ENCODE measurements around the gene BMPR1A. TPM values are rescaled to one million over a fixed set of nuclear protein-coding genes. Genes with fewer than 3 reads are reported as not detected.

Gene BMPR1A
- total RNA-seq, 1 experiment from 2014 or later = 94.3 TPM

- Histone ChIP-seq H3K27me3 (ENCODE audit: control insufficient read depth, insufficient read depth, low read length) (no peaks in the 10 kb centered on the region; the same call in 1 of the 2 replicates), H3K4me3 (ENCODE audit: low read depth in 2 of 2, low read length in 2 of 2) (no peak overlapping the region), H3K27ac (ENCODE audit: low read length) (no peak overlapping the region), H3K4me1 (ENCODE audit: control insufficient read depth, insufficient read depth, low read length) (no peaks in the 10 kb centered on the region), H3K9me3 (ENCODE audit: control insufficient read depth, insufficient read depth, low read depth, low read length) (no peaks in the 10 kb centered on the region), H3K36me3 (ENCODE audit: control insufficient read depth, insufficient read depth, low read length) (no peaks in the 10 kb centered on the region)
- ChIA-PET CTCF (no interaction called here), POLR2A (no interaction called here)
- intact Hi-C loops (cut with micrococcal nuclease; ENCODE audit: unreplicated experiment) (no loop called here), in situ Hi-C loops (cut with HindIII; ENCODE audit: low pct_unique_long_range_greater_than_20kb, low sequenced_read_pairs) (no loop called here)
- DNase-seq (ENCODE audit: low read depth, low spot score) (no peak), ATAC-seq (no peak)
- no peak for TF ChIP-seq SIN3A (IDR thresholded peaks at IDR 0.05; ENCODE audit: borderline replicate concordance, insufficient read depth, low read depth, low read length)
- TF ChIP-seq TCF7L2 (IDR thresholded peaks at IDR 0.05; ENCODE audit: low read depth, low read length) = no peak
- TF ChIP-seq REST (IDR thresholded peaks at IDR 0.05; ENCODE audit: insufficient read depth in 1 of 2, low read depth in 2 of 2, low read length in 1 of 2) = no peak
- no peak for TF ChIP-seq CTCF (IDR thresholded peaks at IDR 0.05)
- no peak for TF ChIP-seq POLR2AphosphoS5 (IDR thresholded peaks at IDR 0.05; ENCODE audit: low read depth, low read length)
- no TSS peak for BruUV-seq (replicated peaks)
These were observed 35.2 kb upstream of the BMPR1A start for GRCh38 chr10:86721232-86721631.

GRCh38 chr10:86723009-86723408 is 33.4 kb upstream of the BMPR1A start:
- Histone ChIP-seq H3K27me3 (ENCODE audit: control insufficient read depth, insufficient read depth, low read length) (no peaks in the 10 kb centered on the region; the same call in 1 of the 2 replicates), H3K27ac (ENCODE audit: low read length) (no peak overlapping the region), H3K9me3 (ENCODE audit: control insufficient read depth, insufficient read depth, low read depth, low read length) (no peaks in the 10 kb centered on the region), H3K4me1 (ENCODE audit: control insufficient read depth, insufficient read depth, low read length) (no peaks in the 10 kb centered on the region), H3K36me3 (ENCODE audit: control insufficient read depth, insufficient read depth, low read length) (no peaks in the 10 kb centered on the region), H3K4me3 (ENCODE audit: low read depth in 2 of 2, low read length in 2 of 2) (no peak overlapping the region)
- TF ChIP-seq REST (IDR thresholded peaks at IDR 0.05; ENCODE audit: insufficient read depth in 1 of 2, low read depth in 2 of 2, low read length in 1 of 2) (no peak), POLR2AphosphoS5 (IDR thresholded peaks at IDR 0.05; ENCODE audit: low read depth, low read length) (no peak), SIN3A (IDR thresholded peaks at IDR 0.05; ENCODE audit: borderline replicate concordance, insufficient read depth, low read depth, low read length) (no peak), CTCF (IDR thresholded peaks at IDR 0.05) (no peak), TCF7L2 (IDR thresholded peaks at IDR 0.05; ENCODE audit: low read depth, low read length) (no peak)
- BruUV-seq (replicated peaks) = no TSS peak
- ChIA-PET CTCF (no interaction called here), POLR2A (no interaction called here)
- intact Hi-C loops (cut with micrococcal nuclease; ENCODE audit: unreplicated experiment) = no loop called here
- in situ Hi-C loops (cut with HindIII; ENCODE audit: low pct_unique_long_range_greater_than_20kb, low sequenced_read_pairs) = no loop called here
- ATAC-seq (no peak), DNase-seq (ENCODE audit: low read depth, low spot score) (no peak)

Data from Panc1 (cell line).